NAMALWA (cell line): ENCODE data around the gene ITSN2.

Source experiments
- DNase-seq: peaks from one replicate; pipeline ENCODE4 v3.0.0-alpha.2; 2015; ENCODE audit warnings: low spot score

The ITSN2 gene

DNA sequence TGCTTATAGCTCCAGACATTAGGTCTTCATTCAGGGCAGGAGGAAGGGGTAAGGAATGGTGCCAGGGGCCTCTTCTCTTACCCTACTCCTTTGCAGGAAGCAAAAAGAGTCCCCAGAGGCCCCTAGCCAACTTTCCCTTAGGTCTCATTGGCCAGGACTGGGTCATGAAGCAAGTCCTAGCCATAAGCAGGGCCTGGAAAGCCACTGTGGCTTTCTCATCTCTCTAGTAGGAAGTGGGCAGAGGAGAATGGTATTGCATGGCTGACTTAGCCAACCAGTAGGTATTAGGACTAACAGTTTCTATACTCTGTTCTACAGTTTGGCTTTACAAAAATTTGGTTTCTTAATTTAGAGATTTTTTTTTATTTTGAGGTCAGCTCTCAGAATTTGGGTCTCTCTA is 180.7 kb downstream of the ITSN2 start:
- DNase-seq = no peak

GRCh38 chr2:24176326-24176725 is 184.0 kb downstream of the ITSN2 start:
- DNase-seq = no peak

DNA sequence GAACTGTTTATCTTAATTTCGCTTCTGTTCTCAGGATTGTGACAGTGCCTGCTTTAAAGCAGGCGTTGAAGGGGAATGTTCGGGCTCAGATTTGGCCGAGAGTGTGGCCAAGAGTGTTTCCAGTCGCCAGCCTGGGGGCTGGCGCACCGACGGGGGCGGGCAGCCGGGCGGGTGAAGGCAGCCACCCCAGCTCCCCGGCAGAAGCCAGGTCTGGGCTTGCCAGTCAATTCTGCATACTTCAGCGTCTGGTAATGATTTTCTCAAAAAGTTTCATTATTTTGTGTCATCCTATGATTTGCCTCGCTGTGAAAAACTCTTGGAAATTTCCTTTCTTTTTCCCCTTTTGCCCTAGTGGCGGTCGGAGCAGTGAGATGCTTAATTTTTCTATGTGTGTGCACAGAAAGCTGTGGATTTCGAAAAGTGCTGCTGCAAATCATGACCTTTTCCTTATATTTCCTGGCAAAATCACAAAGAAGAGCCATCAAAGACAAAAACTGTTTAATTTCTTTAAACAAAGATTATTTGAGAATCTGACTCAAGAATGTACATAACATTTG is 184.6 kb downstream of the ITSN2 start:
- no peak for DNase-seq

- DNase-seq = no peak
These were observed 185.5 kb downstream of the ITSN2 start, which contains the start of gene FAM228A for GRCh38 chr2:24174851-24175277. FAM228A (plus strand) TSS chr2:24175053; CDS start chr2:24175481, 428 bp downstream.

GRCh38 chr2:24169023-24169422 is 191.3 kb downstream of the ITSN2 start:
- DNase-seq = no peak

DNA sequence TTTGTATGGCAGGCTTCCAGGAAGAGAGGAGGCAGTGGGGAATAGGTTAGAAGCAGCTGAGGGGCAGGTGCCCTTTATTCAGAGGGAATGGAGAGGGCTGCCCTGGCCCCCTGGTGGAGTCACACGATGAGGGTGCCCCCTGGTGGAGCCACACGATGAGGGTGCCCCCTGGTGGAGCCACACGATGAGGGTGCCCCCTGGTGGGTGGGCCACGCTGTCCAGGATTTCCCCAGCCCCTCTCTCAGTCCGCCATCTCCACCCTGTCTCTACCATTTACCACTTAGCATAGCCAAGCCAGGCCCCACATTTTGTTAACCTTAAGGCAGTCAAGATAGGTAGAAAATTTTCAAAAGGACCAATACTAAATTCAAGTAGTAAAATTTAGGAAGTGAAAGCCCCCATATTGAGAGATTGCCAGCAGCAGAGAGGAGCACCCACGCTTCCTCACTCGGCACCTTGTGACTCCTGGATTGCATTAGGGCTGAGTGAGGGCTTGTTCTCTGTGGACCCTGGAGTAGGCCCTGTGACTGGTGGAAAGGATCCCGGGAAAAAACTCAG is 195.8 kb downstream of the ITSN2 start:
- DNase-seq = peak; percentile 69

DNA sequence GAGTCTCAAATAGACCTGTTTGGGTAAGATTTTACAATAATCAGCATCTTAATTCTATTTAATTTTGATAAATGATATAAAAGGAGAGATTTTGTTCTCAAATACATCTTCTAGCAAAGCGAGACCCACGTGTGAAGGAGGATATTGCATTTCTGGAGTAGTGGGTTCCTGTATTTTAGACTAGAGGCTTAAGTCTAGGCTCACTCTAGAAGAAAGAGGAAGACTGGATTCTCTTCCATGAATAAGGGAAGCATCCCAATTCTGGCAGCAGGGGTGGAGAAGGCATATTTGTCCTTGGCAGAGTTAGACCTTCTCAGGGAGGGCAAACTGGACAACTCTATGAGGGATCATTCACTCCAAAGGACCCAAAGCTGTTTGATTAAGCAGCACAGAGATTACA is 196.7 kb downstream of the ITSN2 start:
- DNase-seq = no peak

GRCh38 chr2:24163186-24163585 is 197.2 kb downstream of the ITSN2 start:
- no peak for DNase-seq

- no peak for DNase-seq
These were observed 197.8 kb downstream of the ITSN2 start for GRCh38 chr2:24162494-24162893.

DNA sequence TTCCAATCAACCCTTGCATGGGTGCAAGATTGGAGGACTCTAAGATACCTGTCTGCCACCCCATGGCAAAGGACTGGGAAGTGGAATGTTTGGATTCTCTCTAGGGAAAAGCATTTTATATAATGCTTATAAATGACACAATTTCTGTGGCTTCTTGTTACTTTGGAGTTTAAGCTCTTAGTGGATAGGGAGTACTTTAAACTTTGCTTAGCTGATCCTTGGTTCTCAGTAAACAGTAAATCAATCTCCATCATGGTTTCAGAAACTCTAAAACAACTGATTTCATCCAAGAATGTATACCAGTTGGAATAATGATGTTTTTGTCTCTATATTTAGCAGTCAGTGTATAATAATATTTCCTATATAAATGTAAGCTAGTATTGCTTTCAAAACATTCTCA is 199.6 kb downstream of the ITSN2 start:
- DNase-seq = no peak

DNA sequence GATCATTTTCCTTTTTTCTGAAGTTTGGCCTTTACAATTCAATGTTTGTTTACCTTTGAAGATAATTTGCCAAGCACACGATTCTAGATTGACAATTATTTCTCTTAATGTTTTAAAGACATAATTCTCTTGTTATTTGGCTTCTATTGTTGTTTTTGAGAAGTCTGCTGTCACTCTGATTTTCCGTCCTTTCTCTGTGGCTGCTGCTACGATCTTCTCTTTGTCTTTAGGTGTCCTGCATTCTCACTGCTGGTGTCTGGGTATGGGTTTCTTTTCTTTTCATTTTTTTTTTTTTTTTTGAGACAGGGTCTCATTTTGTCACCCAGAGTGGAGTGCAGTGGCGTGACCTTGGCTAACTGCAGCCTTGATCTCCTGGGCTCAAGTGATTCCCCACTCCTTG is 200.6 kb downstream of the ITSN2 start:
- DNase-seq = no peak

GRCh38 chr2:24158131-24158530 is 202.2 kb downstream of the ITSN2 start:
- no peak for DNase-seq

DNA sequence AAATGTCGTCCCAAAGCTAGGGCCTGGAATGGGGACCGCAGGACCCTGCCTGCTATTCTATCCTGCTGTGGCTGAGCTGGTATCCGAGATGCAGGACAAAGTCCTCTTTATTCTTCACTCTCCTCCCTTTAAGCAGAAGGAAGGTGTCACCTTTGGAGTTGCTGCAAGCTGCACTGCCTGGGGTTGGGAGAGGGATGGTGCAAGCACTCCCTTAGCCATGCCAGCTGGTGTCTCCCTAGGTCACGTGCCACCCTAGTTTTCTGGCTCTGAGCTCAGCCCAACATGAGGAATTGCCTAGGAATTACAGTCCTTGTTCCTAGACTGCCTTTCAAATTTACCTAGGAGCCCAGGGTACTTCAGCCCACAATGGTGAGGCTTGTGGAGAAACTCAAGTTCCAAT is 206.9 kb downstream of the ITSN2 start:
- no peak for DNase-seq
